Endodermal cell (in vitro differentiated cells): ENCODE data around the gene SYNE1. TPM values are rescaled to one million over a fixed set of nuclear protein-coding genes. Genes with fewer than 3 reads are reported as not detected.

ENCODE experiments used
- DNase-seq: peaks from one replicate; pipeline ENCODE4 v3.0.0-alpha.2; 2017
- H3K27ac ChIP-seq: 2 replicates; pipeline ENCODE4 v1.5.1; 2013; ENCODE audit warnings: mild to moderate bottlenecking, low read depth, low read length, moderate library complexity
- H3K27me3 ChIP-seq: 2 replicates; pipeline ENCODE4 v1.6.1; 2013; ENCODE audit warnings: mild to moderate bottlenecking, low read length, moderate library complexity; ENCODE audit not compliant: insufficient read depth, control insufficient read depth, poor library complexity, severe bottlenecking
- H3K36me3 ChIP-seq: 2 replicates; pipeline ENCODE4 v1.7.0; 2013; ENCODE audit warnings: mild to moderate bottlenecking, low read length, moderate library complexity; ENCODE audit not compliant: control insufficient read depth, insufficient read depth
- H3K4me1 ChIP-seq: one replicate; pipeline ENCODE4 v1.7.0; 2013; ENCODE audit warnings: low read length; ENCODE audit not compliant: control insufficient read depth, insufficient read depth
- H3K4me3 ChIP-seq: 2 replicates; pipeline ENCODE4 v1.5.1; 2013; ENCODE audit warnings: mild to moderate bottlenecking, low read length, moderate library complexity
- H3K9ac ChIP-seq: 2 replicates; pipeline ENCODE4 v1.6.1; 2013; ENCODE audit warnings: mild to moderate bottlenecking, low read length, moderate library complexity; ENCODE audit not compliant: poor library complexity, severe bottlenecking; ENCODE audit errors: extremely low read depth
- H3K9me3 ChIP-seq: 2 replicates; pipeline ENCODE4 v1.6.1; 2013; ENCODE audit warnings: mild to moderate bottlenecking, low read length, moderate library complexity; ENCODE audit not compliant: control insufficient read depth
- H3K27ac Mint-ChIP-seq: 2 replicates; pipeline ENCODE4 v1.8.0; 2020; ENCODE audit warnings: mixed read lengths
- H3K27me3 Mint-ChIP-seq: 2 replicates; pipeline ENCODE4 v1.8.0; 2021; ENCODE audit warnings: mild to moderate bottlenecking, mixed read lengths; ENCODE audit not compliant: insufficient read depth
- H3K36me3 Mint-ChIP-seq: 2 replicates; pipeline ENCODE4 v1.8.0; 2020; ENCODE audit warnings: low read depth, mixed read lengths
- H3K4me1 Mint-ChIP-seq: 2 replicates; pipeline ENCODE4 v1.8.0; 2020; ENCODE audit warnings: mixed read lengths
- H3K4me3 Mint-ChIP-seq: 2 replicates; pipeline ENCODE4 v1.8.0; 2020; ENCODE audit warnings: mild to moderate bottlenecking, moderate library complexity, mixed read lengths
- H3K9me3 Mint-ChIP-seq: 2 replicates; pipeline ENCODE4 v1.8.0; 2020; ENCODE audit warnings: mild to moderate bottlenecking, mixed read lengths
- WGBS, 2 experiments: methylation state at CpG; one replicate each; pipeline versions ENCODE4 v1.1.5 to v1.1.7; 2013; ENCODE audit warnings: missing lambda C conversion rate in 2 of 2, mixed read lengths in 1 of 2; ENCODE audit not compliant: insufficient coverage in 1 of 2, insufficient read length in 1 of 2; 5-methylcytosine and 5-hydroxymethylcytosine counted together
- total RNA-seq, 2 donors: library from RNA; stranded (reverse); fragmentation: NEBNext Ultra II Directional in 1 of 2; extraction: Animal tissue kit (Norgen Biotek cat#: 25700) in 1 of 2; gene quantifications; 2 replicates in 1 of 2; 3 replicates in 1 of 2; pipeline ENCODE4 v1.2.1, GENCODE V29; 2021
- TF ChIP-seq, protein P1 (sequence below): fragments of 200-600 bp; sonication (generic); conservative IDR thresholded peaks from 2 replicates; pipeline ENCODE4 v1.5.0; 2021; ENCODE audit warnings: antibody characterized with exemption, mild to moderate bottlenecking

Gene SYNE1
- total RNA-seq, 2 donors from 2014 or later, result 7.9 to 9.5 TPM

DNA sequence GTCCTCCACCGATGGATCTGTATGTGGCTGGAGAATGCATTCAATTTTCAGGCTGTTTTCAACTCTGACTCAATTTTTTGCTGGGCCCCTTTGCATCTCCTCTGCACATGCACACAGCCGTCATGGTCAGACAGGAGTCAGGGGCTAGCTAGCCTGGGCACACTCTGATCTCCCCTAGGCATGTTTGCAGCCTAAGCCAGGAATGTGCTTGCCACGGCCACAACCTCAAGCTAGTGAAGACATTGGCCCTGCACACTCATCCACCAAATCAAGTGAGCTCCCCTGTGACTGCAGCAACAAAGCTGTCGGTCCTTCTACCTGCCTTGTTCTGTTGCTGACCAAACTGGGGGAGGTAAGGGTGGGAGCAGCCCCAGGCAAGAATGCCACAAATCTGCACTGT is 529.2 kb downstream of the SYNE1 start:
- H3K27me3 Mint-ChIP-seq, result peaks cover under 1% of the 10 kb centered on the region
- TF ChIP-seq, protein P1, sequence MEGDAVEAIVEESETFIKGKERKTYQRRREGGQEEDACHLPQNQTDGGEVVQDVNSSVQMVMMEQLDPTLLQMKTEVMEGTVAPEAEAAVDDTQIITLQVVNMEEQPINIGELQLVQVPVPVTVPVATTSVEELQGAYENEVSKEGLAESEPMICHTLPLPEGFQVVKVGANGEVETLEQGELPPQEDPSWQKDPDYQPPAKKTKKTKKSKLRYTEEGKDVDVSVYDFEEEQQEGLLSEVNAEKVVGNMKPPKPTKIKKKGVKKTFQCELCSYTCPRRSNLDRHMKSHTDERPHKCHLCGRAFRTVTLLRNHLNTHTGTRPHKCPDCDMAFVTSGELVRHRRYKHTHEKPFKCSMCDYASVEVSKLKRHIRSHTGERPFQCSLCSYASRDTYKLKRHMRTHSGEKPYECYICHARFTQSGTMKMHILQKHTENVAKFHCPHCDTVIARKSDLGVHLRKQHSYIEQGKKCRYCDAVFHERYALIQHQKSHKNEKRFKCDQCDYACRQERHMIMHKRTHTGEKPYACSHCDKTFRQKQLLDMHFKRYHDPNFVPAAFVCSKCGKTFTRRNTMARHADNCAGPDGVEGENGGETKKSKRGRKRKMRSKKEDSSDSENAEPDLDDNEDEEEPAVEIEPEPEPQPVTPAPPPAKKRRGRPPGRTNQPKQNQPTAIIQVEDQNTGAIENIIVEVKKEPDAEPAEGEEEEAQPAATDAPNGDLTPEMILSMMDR, result no peak
- H3K27me3 ChIP-seq, result no peaks in the 10 kb centered on the region
- peaks cover 10% of the 10 kb centered on the region for H3K4me1 Mint-ChIP-seq
- H3K27ac ChIP-seq, result no peak overlapping the region
- no peak overlapping the region for H3K27ac Mint-ChIP-seq
- no peaks in the 10 kb centered on the region for H3K36me3 ChIP-seq
- H3K4me1 ChIP-seq, result peaks cover 5% of the 10 kb centered on the region
- 83 to 90% methylated on average over 1 to 4 of the region's 4 CpGs for WGBS, 2 experiments
- H3K9ac ChIP-seq, result no peak overlapping the region
- H3K4me3 ChIP-seq, result no peak overlapping the region
- H3K9me3 ChIP-seq, result no peaks in the 10 kb centered on the region
- no peaks in the 10 kb centered on the region for H3K9me3 Mint-ChIP-seq
- H3K4me3 Mint-ChIP-seq, result no peak overlapping the region
- no peaks in the 10 kb centered on the region for H3K36me3 Mint-ChIP-seq
- DNase-seq, result no peak

DNA sequence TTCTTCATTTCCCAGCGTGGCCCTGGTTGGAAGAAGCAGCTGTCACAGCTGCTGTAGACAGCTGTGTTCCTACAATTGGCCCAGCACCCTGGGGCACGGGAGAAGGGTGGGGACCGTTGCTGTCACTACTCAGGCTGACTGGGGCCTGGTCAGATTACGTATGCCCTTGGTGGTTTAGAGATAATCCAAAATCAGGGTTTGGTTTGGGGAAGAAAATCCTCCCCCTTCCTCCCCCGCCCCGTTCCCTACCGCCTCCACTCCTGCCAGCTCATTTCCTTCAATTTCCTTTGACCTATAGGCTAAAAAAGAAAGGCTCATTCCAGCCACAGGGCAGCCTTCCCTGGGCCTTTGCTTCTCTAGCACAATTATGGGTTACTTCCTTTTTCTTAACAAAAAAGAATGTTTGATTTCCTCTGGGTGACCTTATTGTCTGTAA is 537.0 kb downstream of the SYNE1 start:
- H3K9me3 Mint-ChIP-seq, result no peaks in the 10 kb centered on the region
- H3K36me3 ChIP-seq, result no peaks in the 10 kb centered on the region

DNA sequence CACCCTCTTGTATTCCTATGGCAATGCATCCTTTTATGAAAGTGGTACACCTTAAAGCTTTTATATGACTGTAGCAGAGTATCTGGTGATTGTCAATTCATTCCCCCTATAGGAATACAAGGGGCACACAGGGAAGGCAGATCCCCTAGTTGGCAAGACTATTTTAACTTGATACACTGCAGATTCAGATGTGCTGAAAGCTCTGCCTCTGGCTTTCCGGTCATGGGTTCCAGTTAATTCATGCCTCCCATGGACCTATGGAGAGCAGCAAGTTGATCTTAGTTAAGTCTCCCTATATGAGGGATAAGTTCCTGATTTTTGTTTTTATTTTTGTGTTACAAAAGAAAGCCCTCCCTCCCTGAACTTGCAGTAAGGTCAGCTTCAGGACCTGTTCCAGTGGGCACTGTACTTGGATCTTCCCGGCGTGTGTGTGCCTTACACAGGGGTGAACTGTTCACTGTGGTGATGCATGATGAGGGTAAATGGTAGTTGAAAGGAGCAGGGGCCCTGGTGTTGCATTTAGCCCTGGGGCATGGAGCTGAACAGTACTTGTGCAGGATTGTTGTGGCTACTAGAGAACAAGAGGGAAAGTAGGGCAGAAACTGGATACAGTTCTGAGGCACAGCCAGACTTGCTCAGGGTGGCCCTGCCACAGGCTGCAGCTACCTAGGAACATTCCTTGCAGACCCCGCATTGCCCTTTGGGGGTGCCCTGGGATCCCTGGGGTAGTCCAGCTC is 537.5 kb downstream of the SYNE1 start:
- Mint-ChIP-seq H3K27me3 (peaks cover 28% of the 10 kb centered on the region), H3K9me3 (no peaks in the 10 kb centered on the region), H3K4me1 (peaks cover 21% of the 10 kb centered on the region), H3K4me3 (no peak overlapping the region), H3K36me3 (no peaks in the 10 kb centered on the region), H3K27ac (no peak overlapping the region)
- H3K9ac ChIP-seq, result no peak overlapping the region
- 93 to 100% methylated on average over 3 to 4 of the region's 4 CpGs for WGBS, 2 experiments
- no peak overlapping the region for H3K27ac ChIP-seq
- no peaks in the 10 kb centered on the region for H3K27me3 ChIP-seq
- H3K4me3 ChIP-seq, result no peak overlapping the region
- DNase-seq, result no peak
- TF ChIP-seq, protein P1, result no peak
- H3K9me3 ChIP-seq, result no peaks in the 10 kb centered on the region
- no peaks in the 10 kb centered on the region for H3K4me1 ChIP-seq
- H3K36me3 ChIP-seq, result no peaks in the 10 kb centered on the region

More for the DNA sequence above, 537.0 kb downstream of the SYNE1 start:
- Mint-ChIP-seq H3K4me3 (no peak overlapping the region), H3K27ac (no peak overlapping the region), H3K36me3 (no peaks in the 10 kb centered on the region), H3K4me1 (peaks cover 21% of the 10 kb centered on the region), H3K27me3 (peaks cover 22% of the 10 kb centered on the region)
- H3K4me3 ChIP-seq, result no peak overlapping the region
- 82% methylated on average over 7 of the region's 7 CpGs; no CpG with 5 or more reads in 1 of the 2 experiments for WGBS, 2 experiments
- H3K9ac ChIP-seq, result no peak overlapping the region
- no peak for DNase-seq
- no peaks in the 10 kb centered on the region for H3K4me1 ChIP-seq
- TF ChIP-seq, protein P1, result no peak
- no peak overlapping the region for H3K27ac ChIP-seq
- no peaks in the 10 kb centered on the region for H3K27me3 ChIP-seq
- H3K9me3 ChIP-seq, result no peaks in the 10 kb centered on the region
